ENCODE measurements around the gene LRMDA.

The LRMDA gene

GRCh38 chr10:76543655-76544054 lies 1112.2 kb downstream of the LRMDA start:
- H3K4me1 ChIP-seq (ENCODE audit: control insufficient read depth, insufficient read depth, low read length) = peaks cover 2% of the 10 kb centered on the region; the same call in 1 of the 2 replicates

DNA sequence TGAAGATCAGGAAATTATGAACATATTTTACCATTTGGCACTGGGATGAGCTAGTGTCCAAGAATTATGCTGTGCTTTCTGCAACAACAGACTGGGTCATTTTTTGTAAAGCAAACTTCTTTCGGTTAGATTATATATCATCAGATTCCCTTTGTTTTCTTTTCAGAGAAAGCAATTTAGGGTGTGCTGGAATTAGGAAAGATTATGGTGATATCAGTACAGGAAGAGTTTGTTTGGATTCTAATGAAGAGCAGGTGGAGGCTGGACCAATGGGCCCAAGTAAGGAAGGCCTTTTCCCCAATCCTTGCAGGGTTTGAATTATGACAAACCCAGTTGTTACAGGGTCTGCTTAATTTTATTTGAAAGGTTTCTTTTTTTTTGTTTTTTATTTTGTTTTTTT lies 1113.4 kb downstream of the LRMDA start:
- no peaks in the 10 kb centered on the region for H3K27me3 ChIP-seq (ENCODE audit: control insufficient read depth, insufficient read depth, low read length)
- H3K9ac ChIP-seq (ENCODE audit: low read length) = no peak overlapping the region
- H3K4me3 ChIP-seq (ENCODE audit: low read depth, low read length) = no peak overlapping the region
- no peak overlapping the region for H3K27ac ChIP-seq (ENCODE audit: low read depth, low read length)
- H3K9me3 ChIP-seq (ENCODE audit: control insufficient read depth, insufficient read depth, low read depth, low read length) = no peaks in the 10 kb centered on the region
- no peaks in the 10 kb centered on the region for H3K36me3 ChIP-seq (ENCODE audit: control insufficient read depth, insufficient read depth, low read length)
- peaks cover 2% of the 10 kb centered on the region; the same call in 1 of the 2 replicates for H3K4me1 ChIP-seq (ENCODE audit: control insufficient read depth, insufficient read depth, low read length)

More at GRCh38 chr10:76543655-76544054, 1112.2 kb downstream of the LRMDA start:
- H3K4me3 ChIP-seq (ENCODE audit: low read depth, low read length) = no peak overlapping the region
- no peaks in the 10 kb centered on the region for H3K36me3 ChIP-seq (ENCODE audit: control insufficient read depth, insufficient read depth, low read length)
- no peak overlapping the region for H3K9ac ChIP-seq (ENCODE audit: low read length)
- no peaks in the 10 kb centered on the region for H3K9me3 ChIP-seq (ENCODE audit: control insufficient read depth, insufficient read depth, low read depth, low read length)
- H3K27me3 ChIP-seq (ENCODE audit: control insufficient read depth, insufficient read depth, low read length) = no peaks in the 10 kb centered on the region
- no peak overlapping the region for H3K27ac ChIP-seq (ENCODE audit: low read depth, low read length)

DNA sequence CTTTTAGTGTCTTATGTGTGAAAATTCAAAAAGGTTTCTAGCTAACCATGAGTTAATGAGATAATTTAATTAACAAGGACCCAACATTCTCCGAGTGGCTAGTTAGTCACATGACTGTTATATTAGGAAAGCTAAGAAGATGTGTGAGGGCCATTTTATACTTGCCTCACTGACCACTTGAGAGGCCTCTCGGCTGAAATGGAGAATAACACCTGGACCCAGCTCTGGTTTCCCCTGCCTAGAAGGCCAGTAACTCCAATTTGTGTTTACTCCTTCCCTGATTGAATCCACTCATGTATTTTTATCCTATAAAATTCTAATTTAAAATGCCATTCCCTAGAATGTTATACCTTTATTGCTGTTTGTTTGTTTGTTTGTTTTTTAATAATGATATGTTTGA lies 1115.0 kb downstream of the LRMDA start:
- H3K9ac ChIP-seq (ENCODE audit: low read length) = no peak overlapping the region
- H3K9me3 ChIP-seq (ENCODE audit: control insufficient read depth, insufficient read depth, low read depth, low read length) = no peaks in the 10 kb centered on the region
- H3K36me3 ChIP-seq (ENCODE audit: control insufficient read depth, insufficient read depth, low read length) = no peaks in the 10 kb centered on the region
- H3K4me3 ChIP-seq (ENCODE audit: low read depth, low read length) = no peak overlapping the region
- H3K27ac ChIP-seq (ENCODE audit: low read depth, low read length) = no peak overlapping the region
- peaks cover 11% of the 10 kb centered on the region; the same call in 1 of the 2 replicates for H3K4me1 ChIP-seq (ENCODE audit: control insufficient read depth, insufficient read depth, low read length)
- H3K27me3 ChIP-seq (ENCODE audit: control insufficient read depth, insufficient read depth, low read length) = no peaks in the 10 kb centered on the region

DNA sequence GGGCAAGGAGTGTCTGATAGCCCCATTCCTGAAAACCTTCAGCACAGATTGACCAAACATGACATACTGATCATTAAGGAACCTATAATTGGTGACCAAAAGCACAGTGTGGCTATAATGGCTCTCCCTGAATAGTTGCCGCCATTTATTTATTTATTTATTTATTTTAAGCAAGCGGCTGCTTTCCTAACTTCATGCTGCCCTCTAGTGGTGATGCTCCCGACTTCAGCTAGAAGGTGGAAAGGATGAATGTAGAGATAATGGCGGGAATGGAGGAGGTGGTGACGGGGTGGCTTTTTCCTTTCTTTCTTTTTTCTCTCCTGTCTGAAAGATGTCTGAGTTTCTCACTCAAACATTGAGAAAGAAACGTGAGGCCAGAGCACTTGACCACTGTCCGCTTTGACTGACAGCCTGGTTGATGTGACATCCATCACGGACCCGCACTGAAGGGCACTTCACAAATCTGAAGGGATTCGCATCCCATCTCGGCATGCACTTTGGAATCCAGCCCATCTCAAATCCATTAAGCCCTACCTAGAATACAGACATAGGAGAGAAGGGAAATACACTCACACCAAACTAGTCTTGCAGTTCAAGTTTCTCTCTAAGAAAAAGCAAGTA lies 1116.0 kb downstream of the LRMDA start:
- H3K4me3 ChIP-seq (ENCODE audit: low read depth, low read length) = peak overlapping the region; percentile 20; the same call in 1 of the 2 replicates
- peaks cover 11% of the 10 kb centered on the region; the same call in 1 of the 2 replicates for H3K4me1 ChIP-seq (ENCODE audit: control insufficient read depth, insufficient read depth, low read length)
- no peaks in the 10 kb centered on the region for H3K36me3 ChIP-seq (ENCODE audit: control insufficient read depth, insufficient read depth, low read length)
- peak overlapping the region; percentile 31 for H3K9ac ChIP-seq (ENCODE audit: low read length)
- H3K27me3 ChIP-seq (ENCODE audit: control insufficient read depth, insufficient read depth, low read length) = no peaks in the 10 kb centered on the region
- no peaks in the 10 kb centered on the region for H3K9me3 ChIP-seq (ENCODE audit: control insufficient read depth, insufficient read depth, low read depth, low read length)
- H3K27ac ChIP-seq (ENCODE audit: low read depth, low read length) = no peak overlapping the region

GRCh38 chr10:76548716-76549115 lies 1117.3 kb downstream of the LRMDA start:
- Histone ChIP-seq H3K27ac (ENCODE audit: low read depth, low read length) (no peak overlapping the region), H3K4me3 (ENCODE audit: low read depth, low read length) (no peak overlapping the region), H3K9ac (ENCODE audit: low read length) (no peak overlapping the region), H3K27me3 (ENCODE audit: control insufficient read depth, insufficient read depth, low read length) (no peaks in the 10 kb centered on the region), H3K4me1 (ENCODE audit: control insufficient read depth, insufficient read depth, low read length) (peaks cover 11% of the 10 kb centered on the region; the same call in 1 of the 2 replicates), H3K9me3 (ENCODE audit: control insufficient read depth, insufficient read depth, low read depth, low read length) (no peaks in the 10 kb centered on the region), H3K36me3 (ENCODE audit: control insufficient read depth, insufficient read depth, low read length) (no peaks in the 10 kb centered on the region)

DNA sequence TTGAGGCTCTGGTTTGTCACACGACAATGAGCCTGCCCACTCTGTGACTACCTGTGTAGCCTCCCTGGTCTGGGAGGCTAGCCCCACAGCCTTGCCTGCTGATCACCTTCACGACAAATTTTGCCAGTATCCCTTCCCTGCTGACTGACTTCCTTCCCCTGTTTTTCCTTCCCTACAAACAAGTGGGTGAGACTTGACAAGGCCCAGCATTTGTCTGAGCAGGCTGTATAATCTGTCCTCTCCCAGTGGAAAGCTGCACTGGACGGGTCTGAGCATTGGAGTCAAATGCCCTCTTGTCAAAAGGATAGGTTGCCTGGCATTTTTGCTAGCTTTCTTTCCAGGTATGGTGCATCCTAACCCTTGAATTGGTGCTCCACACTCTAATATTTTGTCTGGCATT lies 1117.7 kb downstream of the LRMDA start:
- Histone ChIP-seq H3K4me1 (ENCODE audit: control insufficient read depth, insufficient read depth, low read length) (peaks cover 11% of the 10 kb centered on the region; the same call in 1 of the 2 replicates), H3K36me3 (ENCODE audit: control insufficient read depth, insufficient read depth, low read length) (no peaks in the 10 kb centered on the region), H3K4me3 (ENCODE audit: low read depth, low read length) (no peak overlapping the region), H3K27ac (ENCODE audit: low read depth, low read length) (no peak overlapping the region), H3K27me3 (ENCODE audit: control insufficient read depth, insufficient read depth, low read length) (no peaks in the 10 kb centered on the region), H3K9ac (ENCODE audit: low read length) (no peak overlapping the region), H3K9me3 (ENCODE audit: control insufficient read depth, insufficient read depth, low read depth, low read length) (no peaks in the 10 kb centered on the region)

DNA sequence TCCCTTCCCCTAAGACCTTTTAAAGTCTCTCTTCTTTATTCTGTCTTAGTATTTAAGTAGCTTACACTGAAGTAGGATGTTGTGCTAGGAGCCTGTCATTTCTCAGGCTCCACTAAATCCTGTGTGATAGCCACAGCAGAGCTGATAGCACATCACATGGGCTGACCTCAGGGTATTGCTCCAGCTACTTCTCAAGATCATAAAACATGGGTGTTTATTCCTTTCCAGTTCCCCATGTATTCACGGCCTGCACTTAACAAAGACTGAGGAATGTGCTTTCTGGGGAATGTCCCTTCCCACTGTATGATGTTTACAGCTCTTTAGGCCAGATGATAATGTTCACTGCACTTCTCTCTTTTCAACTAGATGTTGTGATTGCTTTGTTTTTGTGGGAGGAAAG lies 1119.4 kb downstream of the LRMDA start:
- Histone ChIP-seq H3K9me3 (ENCODE audit: control insufficient read depth, insufficient read depth, low read depth, low read length) (no peaks in the 10 kb centered on the region), H3K9ac (ENCODE audit: low read length) (peak overlapping the region; percentile 40), H3K27me3 (ENCODE audit: control insufficient read depth, insufficient read depth, low read length) (no peaks in the 10 kb centered on the region), H3K4me1 (ENCODE audit: control insufficient read depth, insufficient read depth, low read length) (peaks cover 11% of the 10 kb centered on the region; the same call in 1 of the 2 replicates), H3K36me3 (ENCODE audit: control insufficient read depth, insufficient read depth, low read length) (no peaks in the 10 kb centered on the region), H3K27ac (ENCODE audit: low read depth, low read length) (peak overlapping the region; percentile 31; the same call in 1 of the 2 replicates), H3K4me3 (ENCODE audit: low read depth, low read length) (no peak overlapping the region)

DNA sequence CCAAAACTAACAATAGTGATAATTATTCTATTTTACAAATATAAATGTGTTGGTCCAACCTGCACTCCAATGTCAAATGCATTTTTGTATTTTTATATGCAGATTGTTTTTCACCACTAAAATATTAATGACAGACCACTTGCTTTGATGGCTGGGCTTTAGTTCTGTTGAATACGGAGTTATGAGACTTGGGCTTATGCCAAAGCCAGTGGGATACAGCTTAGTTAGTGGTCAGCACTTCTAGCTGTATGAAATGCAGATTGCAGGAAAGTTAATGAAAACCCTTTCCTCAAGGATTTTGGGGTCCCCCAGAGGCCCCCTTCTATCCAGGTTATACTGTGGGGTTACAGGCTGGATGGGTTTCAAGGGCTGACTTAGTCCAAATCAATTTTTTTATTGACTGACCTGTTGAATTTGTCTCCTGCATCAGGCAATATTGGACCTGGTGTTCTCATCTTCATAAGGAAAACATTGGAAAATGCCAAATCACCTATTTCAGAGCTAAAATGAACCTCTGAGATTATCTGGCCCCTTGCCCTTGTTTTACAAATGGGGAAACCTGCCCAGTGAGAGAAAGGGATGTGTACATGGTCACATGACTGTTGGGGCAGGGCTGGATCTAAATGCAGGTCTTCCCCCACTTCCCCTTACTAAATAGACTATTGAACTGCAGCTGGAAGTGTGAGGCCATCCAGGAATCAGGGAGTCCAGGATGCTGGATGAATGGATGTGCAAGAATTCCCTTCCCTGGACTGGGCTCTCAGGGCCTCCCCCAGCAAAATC lies 1120.9 kb downstream of the LRMDA start:
- Histone ChIP-seq H3K4me1 (ENCODE audit: control insufficient read depth, insufficient read depth, low read length) (peaks cover 11% of the 10 kb centered on the region; the same call in 1 of the 2 replicates), H3K9me3 (ENCODE audit: control insufficient read depth, insufficient read depth, low read depth, low read length) (no peaks in the 10 kb centered on the region), H3K27me3 (ENCODE audit: control insufficient read depth, insufficient read depth, low read length) (no peaks in the 10 kb centered on the region), H3K4me3 (ENCODE audit: low read depth, low read length) (no peak overlapping the region), H3K9ac (ENCODE audit: low read length) (no peak overlapping the region), H3K36me3 (ENCODE audit: control insufficient read depth, insufficient read depth, low read length) (no peaks in the 10 kb centered on the region), H3K27ac (ENCODE audit: low read depth, low read length) (no peak overlapping the region)

- H3K9me3 ChIP-seq (ENCODE audit: control insufficient read depth, insufficient read depth, low read depth, low read length) = no peaks in the 10 kb centered on the region
- no peak overlapping the region for H3K4me3 ChIP-seq (ENCODE audit: low read depth, low read length)
- H3K9ac ChIP-seq (ENCODE audit: low read length) = no peak overlapping the region
- H3K27me3 ChIP-seq (ENCODE audit: control insufficient read depth, insufficient read depth, low read length) = no peaks in the 10 kb centered on the region
- H3K4me1 ChIP-seq (ENCODE audit: control insufficient read depth, insufficient read depth, low read length) = peaks cover 9% of the 10 kb centered on the region; the same call in 1 of the 2 replicates
- H3K27ac ChIP-seq (ENCODE audit: low read depth, low read length) = no peak overlapping the region
- no peaks in the 10 kb centered on the region for H3K36me3 ChIP-seq (ENCODE audit: control insufficient read depth, insufficient read depth, low read length)
Measured at GRCh38 chr10:76553263-76554032, 1122.0 kb downstream of the LRMDA start.

GRCh38 chr10:76554033-76554408 lies 1122.6 kb downstream of the LRMDA start:
- Histone ChIP-seq H3K9me3 (ENCODE audit: control insufficient read depth, insufficient read depth, low read depth, low read length) (no peaks in the 10 kb centered on the region), H3K4me1 (ENCODE audit: control insufficient read depth, insufficient read depth, low read length) (peaks cover 9% of the 10 kb centered on the region; the same call in 1 of the 2 replicates), H3K36me3 (ENCODE audit: control insufficient read depth, insufficient read depth, low read length) (no peaks in the 10 kb centered on the region), H3K27ac (ENCODE audit: low read depth, low read length) (no peak overlapping the region), H3K4me3 (ENCODE audit: low read depth, low read length) (no peak overlapping the region), H3K27me3 (ENCODE audit: control insufficient read depth, insufficient read depth, low read length) (no peaks in the 10 kb centered on the region), H3K9ac (ENCODE audit: low read length) (no peak overlapping the region)

Measured in HUES6 (cell line).